Aorta (tissue), 5 donors: ENCODE measurements around the gene MZT2B. TPM values are rescaled to one million over a fixed set of nuclear protein-coding genes. Genes with fewer than 3 reads are reported as not detected.
"Not testable (repeated sequence)": the region's sequence is repeated elsewhere in the genome, so short reads cannot be mapped to it uniquely, and the experiment has no call there.

Source experiments
- ATAC-seq: fragments of 200-7000 bp; cut with Tn5 transposase; one replicate; pipeline ENCODE4 v1.9.1; 2022; ENCODE audit warnings: moderate library complexity; ENCODE audit not compliant: low FRiP score
- DNase-seq, 2 donors: peaks; one replicate each; pipeline ENCODE4 v3.0.0-alpha.2; 2020
- H3K27ac ChIP-seq, 2 donors: one replicate each; pipeline ENCODE4 v1.5.1; 2013; ENCODE audit warnings: low read length in 2 of 2, mild to moderate bottlenecking in 2 of 2, moderate library complexity in 2 of 2, control low read depth in 1 of 2, inconsistent platforms in 1 of 2, low read depth in 1 of 2
- H3K27me3 ChIP-seq, 2 donors: one replicate each; pipeline ENCODE4 v1.6.1; 2013; ENCODE audit warnings: control low read depth in 1 of 2, low read length in 1 of 2, mild to moderate bottlenecking in 1 of 2, moderate library complexity in 1 of 2; ENCODE audit not compliant: insufficient read depth in 2 of 2, control insufficient read depth in 1 of 2
- H3K36me3 ChIP-seq, 2 donors: one replicate each; pipeline ENCODE4 v1.6.1; 2013; ENCODE audit warnings: control low read depth in 1 of 2, low read length in 1 of 2, mild to moderate bottlenecking in 1 of 2; ENCODE audit not compliant: insufficient read depth in 2 of 2, control insufficient read depth in 1 of 2
- H3K4me1 ChIP-seq, 2 donors: one replicate each; pipeline ENCODE4 v1.6.1; 2013; ENCODE audit warnings: low read length in 2 of 2, control low read depth in 1 of 2, mild to moderate bottlenecking in 1 of 2, moderate library complexity in 1 of 2; ENCODE audit not compliant: insufficient read depth in 2 of 2, control insufficient read depth in 1 of 2
- H3K4me3 ChIP-seq, 2 donors: one replicate each; pipeline ENCODE4 v1.5.1; 2013; ENCODE audit warnings: low read length in 2 of 2, control low read depth in 1 of 2, mild to moderate bottlenecking in 1 of 2
- H3K9me3 ChIP-seq: one replicate; pipeline ENCODE4 v1.6.1; 2013; ENCODE audit warnings: mild to moderate bottlenecking, low read length; ENCODE audit not compliant: control insufficient read depth
- WGBS, 2 donors: extraction: QIAGEN DNeasy Blood & Tissue Kit; methylation state at CpG; one replicate each; pipeline ENCODE4 v1.1.7; 2013; 5-methylcytosine and 5-hydroxymethylcytosine counted together
- intact Hi-C, 2 donors: fragments of 100-400 bp; cut with DNase I; formaldehyde crosslinking; loops; one replicate each; pipeline versions ENCODE4 v1.14.2 to v1.15.0; 2022
- polyA plus RNA-seq, 2 donors: library from polyadenylated mRNA; stranded (reverse); fragments of 200-250 nt; gene quantifications; one replicate each; pipeline ENCODE4 v1.2.3, GENCODE V29; 2013
- total RNA-seq, 2 donors: library from RNA; stranded (reverse); fragmentation: NEBNext Ultra II Directional; extraction: Animal tissue kit (Norgen Biotek cat#: 25700); gene quantifications; one replicate each; pipeline ENCODE4 v1.2.1, GENCODE V29; 2021
- donor health status: healthy with polysubstance abuse.
- donor health status: Bipolar disorder and iron deficiency.
- donor health status: DM: no; HTN: no; CAD: no.
- donor health status: DM: no; HTN: no; CAD: no.
- donor health status: DM: yes; HTN: yes; CAD: no.

MZT2B gene
- total and polyA plus RNA-seq, 4 donors, result 172 to 234 (median 189) TPM

GRCh38 chr2:130187859-130188792 is 6.1 kb downstream of the MZT2B start:
- H3K36me3 ChIP-seq, ATAC-seq: not testable (repeated sequence)

GRCh38 chr2:130188958-130189357 is 6.9 kb downstream of the MZT2B start:
- not testable (repeated sequence) for DNase-seq, H3K36me3 ChIP-seq, H3K27me3 ChIP-seq, H3K9me3 ChIP-seq, H3K27ac ChIP-seq, ATAC-seq, H3K4me3 ChIP-seq, H3K4me1 ChIP-seq
- 66 to 74% methylated on average over 3 to 4 of the region's 4 CpGs for WGBS, 2 donors
- intact Hi-C loops, result loop anchor here in 1 of 2 donors (10.0 kb wide), 1 partner anchor 1296 kb away; no protein-coding TSS in a partner anchor

More at GRCh38 chr2:130187859-130188792, 6.1 kb downstream of the MZT2B start:
- intact Hi-C loops, result loop anchor here in 1 of 2 donors (10.0 kb wide), 1 partner anchor 1297 kb away; no protein-coding TSS in a partner anchor
- H3K9me3 ChIP-seq, H3K27me3 ChIP-seq, H3K4me3 ChIP-seq, H3K4me1 ChIP-seq, DNase-seq, H3K27ac ChIP-seq: not testable (repeated sequence)
- 90% methylated on average over 17 of the region's 17 CpGs for WGBS, 2 donors

GRCh38 chr2:130190237-130190636 is 8.2 kb downstream of the MZT2B start:
- Histone ChIP-seq H3K4me1 (no peaks in the 10 kb centered on the region), H3K36me3 (peaks cover 0 to 3% of the 10 kb centered on the region in 2 donors), H3K27me3 (no peaks in the 10 kb centered on the region), H3K4me3 (no peak overlapping the region), H3K27ac (no peak overlapping the region), H3K9me3 (no peaks in the 10 kb centered on the region)
- WGBS, 2 donors, result 85 to 86% methylated on average over 15 of the region's 15 CpGs
- no peak for ATAC-seq
- intact Hi-C loops, result no loop called here
- no peak for DNase-seq

- ATAC-seq, DNase-seq, intact Hi-C loops: not testable (repeated sequence)
These were observed 9.3 kb downstream of the MZT2B start for GRCh38 chr2:130191319-130191718.

GRCh38 chr2:130192451-130192850 is 10.4 kb downstream of the MZT2B start:
- not testable (repeated sequence) for H3K4me3 ChIP-seq, DNase-seq

More at GRCh38 chr2:130191319-130191718, 9.3 kb downstream of the MZT2B start:
- not testable (repeated sequence) for H3K27me3 ChIP-seq, H3K4me3 ChIP-seq, H3K9me3 ChIP-seq, H3K4me1 ChIP-seq, H3K36me3 ChIP-seq, H3K27ac ChIP-seq
- WGBS, 2 donors, result 92 to 93% methylated on average over 6 of the region's 6 CpGs

GRCh38 chr2:130193824-130194223 is 11.8 kb downstream of the MZT2B start:
- H3K36me3 ChIP-seq, H3K27ac ChIP-seq, H3K4me1 ChIP-seq, H3K9me3 ChIP-seq, ATAC-seq, H3K27me3 ChIP-seq, DNase-seq, H3K4me3 ChIP-seq, intact Hi-C loops: not testable (repeated sequence)
- 88 to 91% methylated on average over 19 to 22 of the region's 22 CpGs for WGBS, 2 donors

More at GRCh38 chr2:130192451-130192850, 10.4 kb downstream of the MZT2B start:
- H3K27me3 ChIP-seq, H3K4me1 ChIP-seq, H3K36me3 ChIP-seq, ATAC-seq, H3K27ac ChIP-seq, intact Hi-C loops, H3K9me3 ChIP-seq: not testable (repeated sequence)
- 71 to 85% methylated on average over 3 of the region's 3 CpGs for WGBS, 2 donors

GRCh38 chr2:130195089-130195635 is 13.1 kb downstream of the MZT2B start:
- ATAC-seq, H3K27me3 ChIP-seq, intact Hi-C loops, H3K36me3 ChIP-seq, H3K9me3 ChIP-seq, DNase-seq, H3K27ac ChIP-seq, H3K4me1 ChIP-seq, H3K4me3 ChIP-seq: not testable (repeated sequence)
- 72 to 78% methylated on average over 8 to 9 of the region's 9 CpGs for WGBS, 2 donors

- H3K9me3 ChIP-seq, H3K36me3 ChIP-seq, H3K4me1 ChIP-seq, H3K27ac ChIP-seq, H3K4me3 ChIP-seq, H3K27me3 ChIP-seq, ATAC-seq, intact Hi-C loops, DNase-seq: not testable (repeated sequence)
- WGBS, 2 donors, result 72 to 87% methylated on average over 7 to 12 of the region's 13 CpGs
These were observed 14.0 kb downstream of the MZT2B start for GRCh38 chr2:130196052-130196451.
